Measurements from ENCODE around the gene PLXDC2.
"Not testable (repeated sequence)": the region's sequence is repeated elsewhere in the genome, so short reads cannot be mapped to it uniquely, and the experiment has no call there.

Gene PLXDC2

GRCh38 chr10:20180766-20181165 is 364.5 kb downstream of the PLXDC2 start:
- no peak for DNase-seq

- DNase-seq = peak in 14 of 56 donors; percentile 1 to 22 (median 8)
Measured at GRCh38 chr10:20181434-20181833, 365.2 kb downstream of the PLXDC2 start.

GRCh38 chr10:20185116-20185515 is 368.9 kb downstream of the PLXDC2 start:
- DNase-seq = no peak

DNA sequence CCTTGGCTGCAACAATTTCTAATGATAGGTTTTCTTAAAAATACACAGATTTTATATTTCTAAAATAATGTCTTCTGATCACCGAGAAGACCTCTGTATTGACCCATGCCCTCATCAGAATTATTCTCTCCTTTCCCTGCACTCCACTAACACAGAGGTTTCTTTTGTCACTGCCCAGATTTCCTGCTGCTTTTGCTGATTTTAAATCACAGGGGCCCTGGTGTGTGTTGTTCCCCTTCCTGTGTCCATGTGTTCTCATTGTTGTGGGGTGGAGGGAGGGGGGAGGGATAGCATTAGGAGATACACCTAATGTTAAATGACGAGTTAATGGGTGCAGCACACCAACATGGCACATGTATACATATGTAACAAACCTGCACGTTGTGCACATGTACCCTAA is 375.2 kb downstream of the PLXDC2 start:
- not testable (repeated sequence) for DNase-seq

GRCh38 chr10:20195076-20195475 is 378.8 kb downstream of the PLXDC2 start:
- DNase-seq = no peak

GRCh38 chr10:20200758-20201157 is 384.5 kb downstream of the PLXDC2 start:
- DNase-seq = no peak

DNA sequence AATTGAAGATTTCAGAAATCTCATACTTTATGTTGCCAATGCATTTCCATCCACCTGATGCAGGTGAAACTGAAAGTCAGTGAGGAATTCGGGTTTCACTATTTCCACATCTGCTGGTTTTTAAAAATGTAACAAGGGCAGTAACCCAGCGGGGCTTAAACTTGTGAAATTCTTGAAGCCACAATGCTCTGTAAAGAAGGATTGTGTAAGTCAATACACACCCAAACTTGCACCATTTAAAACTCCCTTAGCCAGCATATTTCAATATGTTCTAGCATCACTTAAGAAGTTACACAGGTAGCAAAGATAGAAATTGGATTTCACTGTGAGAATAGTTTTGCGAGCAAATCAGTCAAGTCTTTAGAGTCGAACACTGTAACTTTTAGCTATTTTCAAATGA is 386.1 kb downstream of the PLXDC2 start:
- DNase-seq = no peak

DNA sequence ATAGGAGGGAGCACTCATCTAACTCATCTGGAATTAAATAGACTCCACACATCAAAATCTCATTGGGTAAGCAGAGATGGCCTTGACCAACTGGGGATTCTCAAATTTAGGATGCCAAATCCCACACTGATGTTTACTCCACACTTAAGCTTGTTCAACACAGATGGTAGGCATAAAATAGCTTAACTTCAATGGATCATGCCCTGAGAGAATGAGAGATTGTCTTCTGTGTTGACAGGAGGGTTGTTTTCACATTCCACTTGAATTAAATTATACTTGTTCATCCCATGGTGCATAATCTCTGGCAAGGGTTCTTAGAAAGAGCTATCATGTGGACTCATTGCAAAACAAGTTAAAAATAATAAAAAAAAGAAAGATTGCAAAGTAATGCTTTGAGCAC is 391.4 kb downstream of the PLXDC2 start:
- no peak for DNase-seq

DNA sequence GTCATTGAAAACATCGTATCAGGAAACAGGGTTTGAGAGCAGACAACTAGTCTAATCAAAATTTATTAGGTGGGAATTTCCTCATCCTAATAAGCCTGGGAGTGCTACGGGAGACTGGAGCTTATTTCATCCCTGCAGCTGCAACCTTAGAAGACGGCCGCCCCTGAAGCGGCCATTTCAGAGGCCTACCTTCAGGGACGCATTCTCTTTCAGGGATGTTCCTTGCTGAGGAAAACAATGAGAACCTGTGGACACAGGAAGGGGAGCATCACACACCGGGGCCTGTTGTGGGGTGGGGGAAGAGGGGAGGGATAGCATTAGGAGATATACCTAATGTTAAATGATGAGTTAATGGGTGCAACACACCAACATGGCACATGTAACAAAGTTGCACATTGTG is 392.9 kb downstream of the PLXDC2 start:
- DNase-seq = not testable (repeated sequence)

GRCh38 chr10:20215547-20216152 is 399.4 kb downstream of the PLXDC2 start:
- DNase-seq = no peak

DNA sequence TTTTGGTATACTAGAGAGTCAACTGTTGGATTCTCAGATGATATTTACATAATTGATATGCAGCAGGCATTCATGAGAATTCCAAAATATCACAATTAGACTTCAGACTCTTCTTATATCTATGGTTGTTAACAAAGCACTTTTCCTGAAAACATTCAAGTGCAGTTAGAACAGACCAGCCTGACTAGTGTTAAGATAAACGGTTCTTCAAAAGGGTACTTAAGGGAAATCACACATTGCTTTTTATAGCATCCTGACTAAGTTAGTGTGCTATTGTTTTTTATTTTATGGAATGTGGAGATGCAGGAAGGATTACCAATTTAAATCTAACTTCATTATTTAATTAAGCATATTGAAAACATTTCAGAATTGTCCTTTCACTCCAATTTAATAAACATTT is 405.1 kb downstream of the PLXDC2 start:
- no peak for DNase-seq

DNA sequence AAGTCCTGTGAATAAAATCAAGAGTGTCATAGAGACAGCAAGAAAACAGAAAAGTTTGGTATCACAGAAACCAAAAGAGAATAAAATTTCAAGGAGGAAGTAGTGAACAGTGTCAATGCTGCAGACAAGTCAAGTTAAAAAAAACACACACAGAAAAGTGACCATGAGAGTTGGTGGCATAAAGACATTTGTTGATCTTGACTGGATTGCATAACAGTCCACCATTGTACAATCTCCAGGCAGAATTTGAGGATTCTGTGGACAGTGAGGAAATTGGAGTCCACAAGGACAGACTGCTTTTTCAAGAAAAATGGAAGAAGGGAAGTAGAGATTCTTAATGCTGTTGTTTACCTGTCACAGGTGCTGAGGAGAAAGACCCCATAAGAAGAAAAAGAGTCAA is 412.5 kb downstream of the PLXDC2 start:
- no peak for DNase-seq

- DNase-seq = no peak
Measured at GRCh38 chr10:20232079-20232705, 416.0 kb downstream of the PLXDC2 start.

GRCh38 chr10:20233423-20233822 is 417.2 kb downstream of the PLXDC2 start:
- DNase-seq = no peak

DNA sequence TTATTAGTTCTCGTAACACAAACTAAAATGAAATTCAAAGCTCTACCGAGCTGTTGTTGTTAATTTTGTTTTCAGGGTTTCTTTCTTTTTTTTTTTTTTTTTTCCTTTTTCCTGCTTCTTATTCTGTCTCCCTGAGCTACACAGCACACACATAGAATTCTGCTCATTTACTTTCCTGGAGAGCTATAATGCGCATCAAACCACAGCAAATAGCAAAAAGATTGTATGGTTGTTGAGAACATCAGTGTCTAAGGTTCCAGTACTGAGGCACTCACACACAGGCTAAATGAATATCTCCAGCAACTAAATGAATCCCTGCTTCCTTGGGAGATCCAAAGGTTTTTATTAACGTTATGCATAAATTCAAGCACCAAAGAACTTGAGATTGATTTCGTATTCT is 418.3 kb downstream of the PLXDC2 start:
- DNase-seq = no peak

- DNase-seq = no peak
Measured at GRCh38 chr10:20237091-20237570, 420.9 kb downstream of the PLXDC2 start.

- no peak for DNase-seq
Measured at GRCh38 chr10:20237586-20237985, 421.4 kb downstream of the PLXDC2 start.

GRCh38 chr10:20240643-20241042 is 424.4 kb downstream of the PLXDC2 start:
- DNase-seq = no peak

DNA sequence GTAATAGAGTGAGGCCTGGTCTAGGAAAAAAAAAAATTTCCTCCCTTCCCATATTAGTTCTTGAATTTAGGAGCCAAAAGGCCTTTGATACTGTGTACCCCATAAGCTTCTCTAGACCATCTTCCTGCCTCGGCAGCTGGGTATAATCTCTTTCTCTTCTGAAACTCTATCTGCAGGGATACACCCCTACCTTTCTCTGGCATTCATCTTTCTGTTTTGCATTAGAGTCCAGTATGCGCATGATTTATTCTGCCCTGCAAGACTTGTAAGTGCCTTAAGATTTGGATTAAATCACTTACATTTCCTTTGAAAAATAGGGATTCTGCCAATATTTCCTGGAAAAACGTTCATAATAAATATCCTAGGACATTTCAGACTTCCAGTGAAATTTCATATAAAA is 431.2 kb downstream of the PLXDC2 start:
- no peak for DNase-seq

- no peak for DNase-seq
Measured at GRCh38 chr10:20247891-20248708, 431.9 kb downstream of the PLXDC2 start.

GRCh38 chr10:20254078-20254477 is 437.8 kb downstream of the PLXDC2 start:
- peak in 6 of 56 donors; percentile 4 to 32 (median 7) for DNase-seq

GRCh38 chr10:20254497-20254896 is 438.3 kb downstream of the PLXDC2 start:
- no peak for DNase-seq

All from nucleus accumbens (tissue), 56 donors.